ENCODE results near the gene PPIA. TPM values are rescaled to one million over a fixed set of nuclear protein-coding genes. Genes with fewer than 3 reads are reported as not detected.

The PPIA gene
- total RNA-seq, 1 experiment from 2014 or later, result 3,047 TPM

- BruUV-seq (replicated peaks), result no TSS peak
- CTCF ChIA-PET, result no interaction called here
Measured at GRCh38 chr7:44811571-44811970, 15.1 kb downstream of the PPIA start.

GRCh38 chr7:44814919-44815318 is 18.4 kb downstream of the PPIA start:
- no TSS peak for BruUV-seq (replicated peaks)
- Histone ChIP-seq H3K27me3 (replicated peaks; ENCODE audit: insufficient read depth, low read depth, low read length, poor library complexity) (no peaks in the 10 kb centered on the region), H3K9me3 (ENCODE audit: low read depth, low read length, poor library complexity, severe bottlenecking) (no peaks in the 10 kb centered on the region), H3K27ac (ENCODE audit: low read depth, low read length, poor library complexity, severe bottlenecking) (no peak overlapping the region), H3K4me3 (ENCODE audit: low read depth, low read length, poor library complexity, severe bottlenecking) (no peak overlapping the region), H3K4me1 (ENCODE audit: insufficient read depth, low read length, poor library complexity, severe bottlenecking) (no peaks in the 10 kb centered on the region), H3K36me3 (ENCODE audit: insufficient read depth, low read length, poor library complexity, severe bottlenecking) (no peaks in the 10 kb centered on the region)
- TF ChIP-seq CTCF (conservative IDR thresholded peaks at IDR 0.05; ENCODE audit: low read depth, low read length), result no peak
- TF ChIP-seq EZH2 (IDR thresholded peaks at IDR 0.05; ENCODE audit: borderline replicate concordance, low read depth, low read length, poor library complexity, severe bottlenecking), result no peak
- POLR2A ChIA-PET (ENCODE audit: low non-redundant PET), result no interaction called here
- CTCF ChIA-PET, result no interaction called here
- no peak for DNase-seq (ENCODE audit: low spot score)
- intact Hi-C loops (cut with micrococcal nuclease; ENCODE audit: unreplicated experiment), result no loop called here

More at GRCh38 chr7:44811571-44811970, 15.1 kb downstream of the PPIA start:
- DNase-seq (ENCODE audit: low spot score), result no peak
- POLR2A ChIA-PET (ENCODE audit: low non-redundant PET), result no interaction called here
- H3K27me3 ChIP-seq (replicated peaks; ENCODE audit: insufficient read depth, low read depth, low read length, poor library complexity), result no peaks in the 10 kb centered on the region
- no peaks in the 10 kb centered on the region for H3K36me3 ChIP-seq (ENCODE audit: insufficient read depth, low read length, poor library complexity, severe bottlenecking)
- intact Hi-C loops (cut with micrococcal nuclease; ENCODE audit: unreplicated experiment), result no loop called here
- no peak overlapping the region for H3K27ac ChIP-seq (ENCODE audit: low read depth, low read length, poor library complexity, severe bottlenecking)
- no peak overlapping the region for H3K4me3 ChIP-seq (ENCODE audit: low read depth, low read length, poor library complexity, severe bottlenecking)
- no peaks in the 10 kb centered on the region for H3K4me1 ChIP-seq (ENCODE audit: insufficient read depth, low read length, poor library complexity, severe bottlenecking)
- H3K9me3 ChIP-seq (ENCODE audit: low read depth, low read length, poor library complexity, severe bottlenecking), result no peaks in the 10 kb centered on the region
- TF ChIP-seq CTCF (conservative IDR thresholded peaks at IDR 0.05; ENCODE audit: low read depth, low read length), result no peak
- TF ChIP-seq EZH2 (IDR thresholded peaks at IDR 0.05; ENCODE audit: borderline replicate concordance, low read depth, low read length, poor library complexity, severe bottlenecking), result no peak

GRCh38 chr7:44819292-44819691 is 22.8 kb downstream of the PPIA start:
- ChIA-PET CTCF (no interaction called here), POLR2A (ENCODE audit: low non-redundant PET) (no interaction called here)
- intact Hi-C loops (cut with micrococcal nuclease; ENCODE audit: unreplicated experiment), result no loop called here
- H3K36me3 ChIP-seq (ENCODE audit: insufficient read depth, low read length, poor library complexity, severe bottlenecking), result no peaks in the 10 kb centered on the region
- no peak for TF ChIP-seq CTCF (conservative IDR thresholded peaks at IDR 0.05; ENCODE audit: low read depth, low read length)
- H3K27ac ChIP-seq (ENCODE audit: low read depth, low read length, poor library complexity, severe bottlenecking), result no peak overlapping the region
- BruUV-seq (replicated peaks), result no TSS peak
- no peaks in the 10 kb centered on the region for H3K4me1 ChIP-seq (ENCODE audit: insufficient read depth, low read length, poor library complexity, severe bottlenecking)
- no peak for DNase-seq (ENCODE audit: low spot score)
- no peaks in the 10 kb centered on the region for H3K9me3 ChIP-seq (ENCODE audit: low read depth, low read length, poor library complexity, severe bottlenecking)
- H3K4me3 ChIP-seq (ENCODE audit: low read depth, low read length, poor library complexity, severe bottlenecking), result no peak overlapping the region
- H3K27me3 ChIP-seq (replicated peaks; ENCODE audit: insufficient read depth, low read depth, low read length, poor library complexity), result no peaks in the 10 kb centered on the region
